PC-3 (cell line): ENCODE data around the gene FAM81B.

Experiments used
- CTCF ChIP-seq: fragments of 300-600 bp; sonication (generic); conservative IDR thresholded peaks from 2 replicates; pipeline ENCODE4 v1.5.1; 2017; ENCODE audit warnings: antibody characterized with exemption, low read depth, mild to moderate bottlenecking, low read length
- EZH2 ChIP-seq: fragments of 300-600 bp; sonication (generic); IDR thresholded peaks from one replicate; pipeline ENCODE4 v1.6.1; 2017; ENCODE audit warnings: antibody characterized with exemption, mild to moderate bottlenecking, low read length; ENCODE audit not compliant: unreplicated experiment
- EZH2phosphoT487 ChIP-seq: fragments of 300-600 bp; sonication (generic); IDR thresholded peaks from 2 replicates; pipeline ENCODE4 v1.6.1; 2018; ENCODE audit warnings: mild to moderate bottlenecking, antibody characterized with exemption, low read length, borderline replicate concordance

GRCh38 chr5:95449460-95449859 lies 58.3 kb downstream of the FAM81B start:
- TF ChIP-seq CTCF (no peak), EZH2 (no peak), EZH2phosphoT487 (no peak)
